NCI-H748 (cell line): Measurements from ENCODE around the gene MAD2L1.
"Not testable (repeated sequence)": the region's sequence is repeated elsewhere in the genome, so short reads cannot be mapped to it uniquely, and the experiment has no call there.

Experiments
- DNase-seq: peaks from one replicate; lab custom pipeline; 2025; ENCODE audit not compliant: unreplicated experiment; lab: John Stamatoyannopoulos, UW

Gene MAD2L1

GRCh38 chr4:120066517-120067340 is at the start of gene MAD2L1:
Gene MAD2L1 (minus strand): TSS chr4:120066848. CDS start chr4:120066734, 114 bp downstream.
- peak; percentile 97 for DNase-seq

GRCh38 chr4:120111745-120112144 is 45.1 kb upstream of the MAD2L1 start:
- no peak for DNase-seq

GRCh38 chr4:120109406-120109805 is 42.8 kb upstream of the MAD2L1 start:
- DNase-seq, result no peak

GRCh38 chr4:120105472-120105871 is 38.8 kb upstream of the MAD2L1 start:
- no peak for DNase-seq

- no peak for DNase-seq
Measured at GRCh38 chr4:120096508-120097297, 30.1 kb upstream of the MAD2L1 start.

GRCh38 chr4:120088507-120088906 is 21.9 kb upstream of the MAD2L1 start:
- no peak for DNase-seq

- DNase-seq, result not testable (repeated sequence)
Measured at GRCh38 chr4:120088066-120088465, 21.4 kb upstream of the MAD2L1 start.

- DNase-seq, result no peak
Measured at GRCh38 chr4:120085705-120086104, 19.1 kb upstream of the MAD2L1 start.

- DNase-seq, result no peak
Measured at GRCh38 chr4:120084327-120084726, 17.7 kb upstream of the MAD2L1 start.

GRCh38 chr4:120083152-120083551 is 16.5 kb upstream of the MAD2L1 start:
- DNase-seq, result no peak

GRCh38 chr4:120082251-120082650 is 15.6 kb upstream of the MAD2L1 start:
- no peak for DNase-seq

GRCh38 chr4:120081726-120082125 is 15.1 kb upstream of the MAD2L1 start:
- no peak for DNase-seq

- no peak for DNase-seq
Measured at GRCh38 chr4:120080533-120080932, 13.9 kb upstream of the MAD2L1 start.

GRCh38 chr4:120079839-120080520 is 13.3 kb upstream of the MAD2L1 start:
- DNase-seq, result no peak

GRCh38 chr4:120078216-120078615 is 11.6 kb upstream of the MAD2L1 start:
- no peak for DNase-seq

GRCh38 chr4:120071192-120071795 is 4.6 kb upstream of the MAD2L1 start:
- peak; percentile 53 for DNase-seq

- DNase-seq, result no peak
Measured at GRCh38 chr4:120070196-120070595, 3.5 kb upstream of the MAD2L1 start.

- peak; percentile 51 for DNase-seq
Measured at GRCh38 chr4:120065974-120066516, 603 bp downstream of the MAD2L1 start.

- no peak for DNase-seq
Measured at GRCh38 chr4:120064887-120065286, 1.8 kb downstream of the MAD2L1 start.

- not testable (repeated sequence) for DNase-seq
Measured at GRCh38 chr4:120063711-120064110, 2.9 kb downstream of the MAD2L1 start.

- no peak for DNase-seq
Measured at GRCh38 chr4:120062663-120063195, 3.9 kb downstream of the MAD2L1 start.
